ENCODE results near the gene CDK5RAP3. TPM values are rescaled to one million over a fixed set of nuclear protein-coding genes. Genes with fewer than 3 reads are reported as not detected.

The CDK5RAP3 gene
- total RNA-seq, 1 experiment from 2014 or later: 149 TPM

- Histone ChIP-seq H3K23me2 (ENCODE audit: insufficient read length, low read depth, low read length, poor library complexity, severe bottlenecking) (peaks cover 2% of the 10 kb centered on the region), H2BK12ac (ENCODE audit: insufficient read length, low read depth, low read length) (no peak overlapping the region), H4K20me1 (ENCODE audit: control insufficient read depth, insufficient read depth, insufficient read length) (no peaks in the 10 kb centered on the region), H3K4me1 (ENCODE audit: insufficient read depth, low read length) (no peaks in the 10 kb centered on the region), H3K23ac (ENCODE audit: insufficient read length, low read depth, low read length) (no peak overlapping the region), H3K79me1 (ENCODE audit: insufficient read depth, low read depth, low read length, poor library complexity, severe bottlenecking) (no peaks in the 10 kb centered on the region), H4K5ac (ENCODE audit: insufficient read length, low read depth, low read length) (no peak overlapping the region), H2BK120ac (ENCODE audit: low read depth, low read length, poor library complexity, severe bottlenecking) (no peak overlapping the region), H3K4me2 (ENCODE audit: insufficient read depth, insufficient read length, low read length) (no peak overlapping the region), H4K91ac (ENCODE audit: insufficient read length, low read depth, low read length) (no peak overlapping the region), H3K56ac (ENCODE audit: insufficient read length, low read depth, low read length) (no peak overlapping the region), H2BK5ac (ENCODE audit: insufficient read length, low read length) (no peak overlapping the region), H3K27ac (ENCODE audit: insufficient read length, low read depth, low read length) (no peak overlapping the region), H3K4ac (ENCODE audit: low read depth, low read length) (no peak overlapping the region), H2AFZ (ENCODE audit: low read length) (no peak overlapping the region), H3K9ac (ENCODE audit: extremely low read depth, insufficient read length, low read length) (no peak overlapping the region), H2AK5ac (ENCODE audit: insufficient read length, low read length) (no peak overlapping the region), H3K27me3 (ENCODE audit: insufficient read depth, low read length) (no peaks in the 10 kb centered on the region), H3K79me2 (ENCODE audit: insufficient read depth, low read length) (no peaks in the 10 kb centered on the region), H2BK20ac (ENCODE audit: low read depth, low read length, poor library complexity, severe bottlenecking) (no peak overlapping the region), H3K9me3 (ENCODE audit: control insufficient read depth, low read depth, low read length) (no peaks in the 10 kb centered on the region), H3T11ph (ENCODE audit: low read length) (no peak overlapping the region), H4K8ac (replicated peaks; ENCODE audit: insufficient read length, low read depth, low read length) (no peak overlapping the region), H3K18ac (ENCODE audit: insufficient read length, low read depth, low read length) (no peak overlapping the region), H3K14ac (ENCODE audit: insufficient read depth, low read length) (no peak overlapping the region), H2BK15ac (ENCODE audit: low read depth, low read length) (no peak overlapping the region)
- WGBS (ENCODE audit: extremely low coverage, insufficient read length, low lambda C conversion rate): no CpG with 5 or more reads among the region's 8 CpGs
- Mint-ChIP-seq H3K36me3 (ENCODE audit: insufficient read depth in 1 of 3, low read depth in 3 of 3) (peaks cover 19 to 52% (median 43%) of the 10 kb centered on the region in 3 experiments; a peak in 6 of 7 replicates), H3K27ac (peak overlapping the region in 1 of 3 experiments; percentile 34; a peak in 1 of 7 replicates), H3K27me3 (ENCODE audit: low read depth) (peaks cover 8% of the 10 kb centered on the region; the same call in 1 of the 2 replicates), H3K4me1 (peaks cover 9 to 13% of the 10 kb centered on the region in 2 experiments), H3K9me3 (no peaks in the 10 kb centered on the region), H3K4me3 (no peak overlapping the region)
- DNase-seq: no peak
- TF ChIP-seq CTCF (conservative IDR thresholded peaks at IDR 0.05): no peak
Observed at GRCh38 chr17:47973541-47973940, 2.6 kb downstream of the CDK5RAP3 start.
